Inflammatory macrophage treated with lipopolysaccharide for 1 hour (primary cell): Measurements from ENCODE around the gene STAT3.
"Not testable (repeated sequence)": the region's sequence is repeated elsewhere in the genome, so short reads cannot be mapped to it uniquely, and the experiment has no call there.

ENCODE experiments used
- DNase-seq, 2 donors: peaks; one replicate each; pipeline ENCODE4 v3.0.0-alpha.2; 2020 to 2022

Gene STAT3

GRCh38 chr17:42345396-42346073 is 42.7 kb downstream of the STAT3 start:
- no peak for DNase-seq

- DNase-seq: peak in 1 of 2 donors; percentile 51
These were observed 45.8 kb downstream of the STAT3 start for GRCh38 chr17:42342242-42343008.

GRCh38 chr17:42341568-42341967 is 46.7 kb downstream of the STAT3 start:
- DNase-seq: no peak

- no peak for DNase-seq
These were observed 47.5 kb downstream of the STAT3 start for GRCh38 chr17:42340691-42341127.

- DNase-seq: no peak
These were observed 49.0 kb downstream of the STAT3 start for GRCh38 chr17:42339221-42339620.

GRCh38 chr17:42338427-42338985 is 49.7 kb downstream of the STAT3 start:
- no peak for DNase-seq

- peak in 1 of 2 donors; percentile 48 for DNase-seq
These were observed 50.8 kb downstream of the STAT3 start for GRCh38 chr17:42337442-42337841.

GRCh38 chr17:42334677-42335076 is 53.6 kb downstream of the STAT3 start:
- DNase-seq: no peak

GRCh38 chr17:42333053-42333452 is 55.2 kb downstream of the STAT3 start:
- no peak for DNase-seq

- no peak for DNase-seq
These were observed 58.9 kb downstream of the STAT3 start for GRCh38 chr17:42329025-42329976.

GRCh38 chr17:42325026-42325425 is 63.2 kb downstream of the STAT3 start:
- DNase-seq: no peak

GRCh38 chr17:42323268-42323773 is 64.9 kb downstream of the STAT3 start:
- no peak for DNase-seq

GRCh38 chr17:42322382-42323267 is 65.6 kb downstream of the STAT3 start:
- peak; percentile 79 to 97 for DNase-seq

GRCh38 chr17:42321555-42321954 is 66.7 kb downstream of the STAT3 start:
- DNase-seq: no peak

GRCh38 chr17:42317967-42318366 is 70.3 kb downstream of the STAT3 start:
- not testable (repeated sequence) for DNase-seq

GRCh38 chr17:42317266-42317845 is 70.9 kb downstream of the STAT3 start:
- DNase-seq: no peak

GRCh38 chr17:42316755-42317154 is 71.5 kb downstream of the STAT3 start:
- no peak for DNase-seq

GRCh38 chr17:42315402-42316156 is 72.7 kb downstream of the STAT3 start:
- peak; percentile 78 to 84 for DNase-seq

- no peak for DNase-seq
These were observed 74.3 kb downstream of the STAT3 start for GRCh38 chr17:42313773-42314566.

GRCh38 chr17:42313389-42313772 is 74.9 kb downstream of the STAT3 start:
- DNase-seq: no peak
